HG03139 (cell line): ENCODE data around the gene PIP5K1B.
"Not testable (repeated sequence)": the region's sequence is repeated elsewhere in the genome, so short reads cannot be mapped to it uniquely, and the experiment has no call there.

Source experiments
- ATAC-seq: cut with Tn5 transposase; IDR thresholded peaks from one replicate; pipeline ENCODE4 v1.9.1; 2021; ENCODE audit not compliant: unreplicated experiment

The PIP5K1B gene

DNA sequence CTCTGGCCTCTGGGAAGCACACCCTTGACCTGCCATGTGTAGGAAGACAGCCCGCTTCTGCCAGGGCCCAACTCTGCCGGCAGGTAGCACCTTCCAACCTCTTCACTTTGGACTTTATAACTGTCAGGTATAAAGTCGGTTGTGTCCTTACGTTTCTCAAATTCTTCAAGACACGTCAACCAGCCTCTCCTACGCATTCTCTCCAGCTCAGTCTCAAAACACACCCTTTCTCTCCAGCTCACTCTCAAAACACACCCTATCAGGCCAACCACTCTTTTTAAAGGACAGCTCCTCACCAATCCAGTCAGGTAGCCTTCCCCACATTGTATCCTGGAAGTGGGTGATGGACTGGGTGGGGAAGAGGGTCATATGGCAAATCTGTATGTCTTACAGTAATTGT, 344.1 kb downstream of the PIP5K1B start:
- no peak for ATAC-seq

DNA sequence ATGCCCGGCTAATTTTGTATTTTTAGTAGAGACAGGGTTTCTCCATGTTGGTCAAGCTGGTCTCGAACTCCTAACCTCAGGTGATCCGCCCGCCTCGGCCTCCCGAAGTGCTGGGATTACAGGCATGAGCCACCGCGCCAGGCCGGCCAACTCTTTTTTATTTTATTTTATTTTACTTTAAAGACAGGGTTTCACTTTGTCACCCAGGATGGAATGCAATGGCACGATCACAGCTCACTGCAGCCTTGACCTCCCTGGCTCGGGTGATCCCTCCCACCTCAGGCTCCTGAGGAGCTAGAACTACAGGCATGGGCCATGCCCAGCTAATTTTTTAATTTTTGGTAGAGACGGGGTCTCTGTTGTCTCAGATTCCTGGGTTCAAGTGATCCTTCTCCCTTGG, 345.9 kb downstream of the PIP5K1B start:
- ATAC-seq: not testable (repeated sequence)

DNA sequence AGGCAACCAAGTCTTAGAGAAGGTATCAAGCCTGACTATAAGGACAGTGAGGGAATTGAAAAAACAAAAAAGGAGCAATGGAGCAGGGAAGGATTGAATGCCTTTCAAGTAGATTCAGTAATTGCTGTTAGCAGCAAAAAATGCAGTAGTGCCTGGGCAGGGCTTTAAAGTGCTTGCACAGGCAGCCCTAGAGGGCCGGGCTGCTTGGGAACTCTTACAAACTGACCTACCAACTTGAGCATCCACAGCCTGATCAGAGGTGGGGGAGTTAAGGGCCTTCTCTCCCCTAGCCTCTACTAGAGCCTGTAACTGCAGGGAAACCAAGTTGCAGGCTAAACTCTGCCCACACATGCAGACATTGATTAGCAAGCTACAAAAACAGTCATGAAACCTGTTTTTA, 349.9 kb downstream of the PIP5K1B start:
- no peak for ATAC-seq

DNA sequence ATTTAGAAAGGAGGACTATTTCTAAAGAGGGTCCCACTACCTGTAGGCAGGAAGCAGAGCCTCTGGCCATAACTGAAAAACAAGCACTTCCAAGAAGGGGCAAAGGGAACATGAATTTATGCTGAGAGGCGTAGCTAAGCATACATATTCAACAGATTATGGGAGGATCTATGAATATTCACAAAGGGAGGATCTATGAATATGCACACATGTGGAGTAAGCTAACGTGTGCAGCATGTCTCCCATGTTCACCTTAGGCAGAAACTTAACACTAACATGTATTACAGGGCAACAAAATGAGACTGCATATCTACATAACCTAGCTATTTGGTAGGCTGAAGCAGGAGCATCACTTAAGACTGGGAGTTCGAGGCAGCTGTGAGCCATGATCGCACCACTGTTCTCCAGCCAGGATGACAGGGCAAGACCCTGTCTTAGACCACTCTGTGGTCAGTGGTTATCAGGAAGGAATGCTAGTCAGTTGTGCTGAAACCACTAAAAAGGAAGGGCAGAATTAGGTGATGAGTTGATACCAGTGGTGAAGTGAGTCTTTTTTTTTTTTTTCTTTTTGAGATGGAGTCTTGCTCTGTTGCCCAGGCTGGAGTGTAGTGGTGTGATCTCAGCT, 351.3 kb downstream of the PIP5K1B start:
- no peak for ATAC-seq

DNA sequence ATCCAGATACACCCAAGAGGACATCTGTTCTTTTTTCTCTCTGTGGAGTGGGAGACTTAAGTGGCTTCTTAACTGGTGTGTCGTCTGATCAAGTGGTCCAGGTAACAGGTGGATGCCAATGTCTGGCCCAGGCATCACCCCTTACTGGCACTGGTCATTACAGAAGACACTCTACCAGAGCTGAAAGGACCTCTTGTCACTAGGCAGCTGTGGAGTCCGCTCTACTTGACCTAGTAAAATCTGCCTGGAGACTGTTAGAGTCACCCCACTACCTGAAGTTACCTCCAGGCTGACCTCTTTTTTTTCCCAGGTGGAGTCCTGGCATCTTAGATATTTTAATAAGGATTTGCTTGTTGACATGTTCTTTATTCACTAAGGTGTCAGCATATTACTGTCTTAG, 353.1 kb downstream of the PIP5K1B start:
- no peak for ATAC-seq
